Activated T-cell treated with anti-CD3 and anti-CD28 coated beads, Interleukin-2, amount 50 U/mL, for 1 hour (primary cell): ENCODE data around the gene TSPOAP1.

Experiments
- DNase-seq: peaks from one replicate; pipeline ENCODE4 v3.0.0-alpha.2; 2020

Gene TSPOAP1

GRCh38 chr17:58328195-58329034 lies at the start of gene TSPOAP1:
TSPOAP1 (minus strand) TSS chr17:58328795; CDS start chr17:58327920, 875 bp downstream.
- DNase-seq: peak; percentile 77

- no peak for DNase-seq
Measured at GRCh38 chr17:58377661-58378060, 49.1 kb upstream of the TSPOAP1 start.

- DNase-seq: no peak
Measured at GRCh38 chr17:58377093-58377601, 48.6 kb upstream of the TSPOAP1 start.

- DNase-seq: no peak
Measured at GRCh38 chr17:58376472-58377000, 47.9 kb upstream of the TSPOAP1 start.

- DNase-seq: no peak
Measured at GRCh38 chr17:58375811-58376210, 47.2 kb upstream of the TSPOAP1 start.

GRCh38 chr17:58375256-58375655 lies 46.7 kb upstream of the TSPOAP1 start:
- DNase-seq: no peak

GRCh38 chr17:58373923-58374322 lies 45.3 kb upstream of the TSPOAP1 start:
- DNase-seq: no peak

- DNase-seq: no peak
Measured at GRCh38 chr17:58373003-58373402, 44.4 kb upstream of the TSPOAP1 start.

GRCh38 chr17:58371300-58371950 lies 42.8 kb upstream of the TSPOAP1 start:
- no peak for DNase-seq

GRCh38 chr17:58370716-58371115 lies 42.1 kb upstream of the TSPOAP1 start:
- no peak for DNase-seq

GRCh38 chr17:58370309-58370708 lies 41.7 kb upstream of the TSPOAP1 start:
- no peak for DNase-seq

- DNase-seq: no peak
Measured at GRCh38 chr17:58369214-58370031, 40.8 kb upstream of the TSPOAP1 start.

GRCh38 chr17:58368860-58369213 lies 40.2 kb upstream of the TSPOAP1 start:
- no peak for DNase-seq

- no peak for DNase-seq
Measured at GRCh38 chr17:58367461-58367860, 38.9 kb upstream of the TSPOAP1 start.

- no peak for DNase-seq
Measured at GRCh38 chr17:58365980-58366595, 37.5 kb upstream of the TSPOAP1 start.

GRCh38 chr17:58365185-58365979 lies 36.8 kb upstream of the TSPOAP1 start:
- DNase-seq: no peak

- no peak for DNase-seq
Measured at GRCh38 chr17:58364270-58364942, 35.8 kb upstream of the TSPOAP1 start.

- no peak for DNase-seq
Measured at GRCh38 chr17:58363457-58364185, 35.0 kb upstream of the TSPOAP1 start.

GRCh38 chr17:58362368-58363014 lies 33.9 kb upstream of the TSPOAP1 start:
- DNase-seq: no peak
